Bronchial epithelial cell (primary cell): ENCODE results near the gene PPFIA4. TPM values are rescaled to one million over a fixed set of nuclear protein-coding genes. Genes with fewer than 3 reads are reported as not detected.

ENCODE experiments used
- DNase-seq: peaks from one replicate; pipeline ENCODE4 v3.0.0-alpha.2; 2010; ENCODE audit warnings: low read depth
- FAIRE-seq: peaks from 2 replicates; lab custom pipeline; 2011; peaks lifted over from hg19 to GRCh38; lab: Jason Lieb, UNC
- H3K27me3 ChIP-seq: 2 replicates; pipeline ENCODE4 v1.5.1; 2011; ENCODE audit warnings: low read length; ENCODE audit not compliant: control insufficient read depth, insufficient read depth
- H3K36me3 ChIP-seq: 2 replicates; pipeline ENCODE4 v1.5.1; 2011; ENCODE audit warnings: low read length; ENCODE audit not compliant: control insufficient read depth, insufficient read depth
- H3K4me3 ChIP-seq: 2 replicates; pipeline ENCODE4 v1.5.1; 2011; ENCODE audit warnings: mild to moderate bottlenecking, low read depth, low read length, control low read depth
- total RNA-seq: library from RNA; depleted of rRNA; stranded (reverse); fragments of >200 nt; gene quantifications from 2 replicates; pipeline ENCODE4 v1.2.1, GENCODE V29; 2014
- TF ChIP-seq, protein P1 (sequence below): IDR thresholded peaks from 2 replicates; pipeline ENCODE4 v1.5.1; 2011; ENCODE audit warnings: mild to moderate bottlenecking, moderate library complexity, low read length, control low read depth, inconsistent platforms; ENCODE audit not compliant: insufficient read depth, severe bottlenecking

The PPFIA4 gene
- total RNA-seq, 1 donor from 2014 or later, result 4.2 TPM

DNA sequence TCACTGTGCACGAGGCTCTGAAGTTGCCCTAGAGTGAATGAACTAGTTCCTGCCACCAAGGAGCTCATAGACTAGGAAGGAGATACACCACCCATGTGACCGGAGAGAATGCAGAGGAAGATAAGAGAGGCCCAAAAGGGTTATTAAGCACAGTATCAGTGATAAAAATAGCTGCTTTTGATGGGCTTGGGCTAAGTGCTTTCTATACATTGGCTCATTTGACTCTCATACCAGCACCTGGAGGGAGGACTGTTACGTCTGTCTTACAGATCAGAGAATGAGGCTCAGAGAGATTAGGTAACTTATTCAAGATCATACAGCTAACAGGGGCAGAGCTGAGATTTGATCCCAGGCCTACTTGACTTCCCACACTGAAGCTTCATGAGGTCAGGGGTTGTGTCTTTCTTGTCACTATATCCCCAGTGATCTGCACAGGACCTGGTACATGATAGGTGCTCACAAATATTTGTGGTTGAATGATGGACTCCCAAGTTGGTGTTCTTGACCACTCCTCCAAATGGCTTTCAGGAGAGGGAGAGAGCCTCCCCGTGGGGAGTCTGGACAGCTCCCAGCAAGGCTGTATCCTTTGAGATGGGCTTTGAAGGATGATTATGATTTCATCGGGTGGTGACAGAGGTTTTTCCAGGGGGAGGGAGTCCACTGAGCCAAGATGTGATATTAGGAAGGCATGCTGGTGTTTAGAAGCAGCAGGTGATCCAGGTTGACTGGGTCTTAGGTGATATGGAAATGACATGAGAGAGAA is 14.4 kb downstream of the PPFIA4 start:
- H3K36me3 ChIP-seq, result peaks cover 7% of the 10 kb centered on the region
- no peaks in the 10 kb centered on the region for H3K27me3 ChIP-seq
- FAIRE-seq, result peak; percentile 87
- TF ChIP-seq, protein P1, sequence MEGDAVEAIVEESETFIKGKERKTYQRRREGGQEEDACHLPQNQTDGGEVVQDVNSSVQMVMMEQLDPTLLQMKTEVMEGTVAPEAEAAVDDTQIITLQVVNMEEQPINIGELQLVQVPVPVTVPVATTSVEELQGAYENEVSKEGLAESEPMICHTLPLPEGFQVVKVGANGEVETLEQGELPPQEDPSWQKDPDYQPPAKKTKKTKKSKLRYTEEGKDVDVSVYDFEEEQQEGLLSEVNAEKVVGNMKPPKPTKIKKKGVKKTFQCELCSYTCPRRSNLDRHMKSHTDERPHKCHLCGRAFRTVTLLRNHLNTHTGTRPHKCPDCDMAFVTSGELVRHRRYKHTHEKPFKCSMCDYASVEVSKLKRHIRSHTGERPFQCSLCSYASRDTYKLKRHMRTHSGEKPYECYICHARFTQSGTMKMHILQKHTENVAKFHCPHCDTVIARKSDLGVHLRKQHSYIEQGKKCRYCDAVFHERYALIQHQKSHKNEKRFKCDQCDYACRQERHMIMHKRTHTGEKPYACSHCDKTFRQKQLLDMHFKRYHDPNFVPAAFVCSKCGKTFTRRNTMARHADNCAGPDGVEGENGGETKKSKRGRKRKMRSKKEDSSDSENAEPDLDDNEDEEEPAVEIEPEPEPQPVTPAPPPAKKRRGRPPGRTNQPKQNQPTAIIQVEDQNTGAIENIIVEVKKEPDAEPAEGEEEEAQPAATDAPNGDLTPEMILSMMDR, result no peak
- peak; percentile 20 for DNase-seq
- no peak overlapping the region for H3K4me3 ChIP-seq

DNA sequence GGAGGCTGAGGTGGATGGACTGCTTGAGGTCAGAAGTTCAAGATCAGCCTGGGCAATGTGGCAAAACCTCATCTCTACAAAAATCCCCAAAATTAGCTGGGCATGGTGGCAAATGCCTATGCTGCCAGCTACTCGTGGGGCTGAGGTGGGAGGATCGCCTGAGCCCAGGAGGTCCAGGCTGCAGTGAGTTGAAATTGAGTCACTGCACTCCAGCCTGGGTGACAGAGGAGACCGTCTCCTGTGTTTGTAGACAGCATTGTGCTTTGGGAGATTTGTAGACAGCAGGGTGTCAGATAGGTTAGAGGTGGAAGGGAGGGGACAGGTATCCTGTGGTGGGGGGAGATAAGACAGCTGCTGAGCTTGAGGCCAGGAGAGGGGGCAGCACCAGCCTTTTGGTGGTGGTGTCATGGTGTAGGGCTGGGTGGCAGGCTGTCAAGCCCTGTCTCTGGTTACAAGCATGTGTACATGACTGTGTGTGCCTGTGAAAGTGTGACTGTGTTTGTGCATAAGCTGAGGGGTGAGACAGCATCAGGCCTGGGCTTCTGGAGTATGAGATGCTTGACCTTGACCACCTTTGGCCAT is 15.2 kb downstream of the PPFIA4 start:
- H3K27me3 ChIP-seq, result no peaks in the 10 kb centered on the region
- TF ChIP-seq, protein P1, result no peak
- FAIRE-seq (no peak), DNase-seq (peak; percentile 31)
- H3K4me3 ChIP-seq, result no peak overlapping the region
- peaks cover 7% of the 10 kb centered on the region for H3K36me3 ChIP-seq

DNA sequence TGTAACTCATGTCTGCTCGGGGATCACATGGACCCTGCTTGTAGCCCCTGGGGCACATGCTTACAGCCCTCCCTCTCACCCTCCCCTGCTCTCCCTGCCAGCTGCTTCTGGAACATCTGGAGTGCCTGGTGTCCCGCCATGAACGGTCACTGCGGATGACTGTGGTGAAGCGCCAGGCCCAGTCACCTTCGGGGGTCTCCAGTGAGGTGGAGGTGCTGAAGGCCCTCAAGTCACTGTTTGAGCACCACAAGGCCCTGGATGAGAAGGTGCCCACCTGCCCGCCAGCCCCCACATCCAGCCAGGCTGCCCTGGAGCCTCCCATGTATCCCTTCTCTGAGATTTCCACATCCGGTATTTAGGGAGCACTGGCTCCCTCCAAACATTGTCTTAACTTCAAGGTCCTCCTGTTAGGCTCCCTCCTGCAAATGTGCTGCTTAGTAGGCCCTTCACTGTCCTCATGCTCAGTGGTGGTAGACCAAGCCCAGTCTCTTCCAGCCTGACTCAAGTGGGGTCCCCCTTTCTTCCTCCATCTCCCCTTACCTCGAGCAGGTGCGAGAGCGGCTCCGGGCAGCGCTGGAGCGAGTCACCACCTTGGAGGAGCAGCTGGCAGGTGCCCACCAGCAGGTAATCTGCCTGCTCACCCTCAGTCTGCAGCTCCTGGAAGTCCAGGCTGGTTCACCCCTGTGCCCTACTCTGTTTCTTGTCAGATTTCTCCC is 17.7 kb downstream of the PPFIA4 start:
- DNase-seq, result no peak
- no peak overlapping the region for H3K4me3 ChIP-seq
- H3K27me3 ChIP-seq, result no peaks in the 10 kb centered on the region
- peaks cover 7% of the 10 kb centered on the region for H3K36me3 ChIP-seq
- TF ChIP-seq, protein P1, result no peak
- FAIRE-seq, result no peak

DNA sequence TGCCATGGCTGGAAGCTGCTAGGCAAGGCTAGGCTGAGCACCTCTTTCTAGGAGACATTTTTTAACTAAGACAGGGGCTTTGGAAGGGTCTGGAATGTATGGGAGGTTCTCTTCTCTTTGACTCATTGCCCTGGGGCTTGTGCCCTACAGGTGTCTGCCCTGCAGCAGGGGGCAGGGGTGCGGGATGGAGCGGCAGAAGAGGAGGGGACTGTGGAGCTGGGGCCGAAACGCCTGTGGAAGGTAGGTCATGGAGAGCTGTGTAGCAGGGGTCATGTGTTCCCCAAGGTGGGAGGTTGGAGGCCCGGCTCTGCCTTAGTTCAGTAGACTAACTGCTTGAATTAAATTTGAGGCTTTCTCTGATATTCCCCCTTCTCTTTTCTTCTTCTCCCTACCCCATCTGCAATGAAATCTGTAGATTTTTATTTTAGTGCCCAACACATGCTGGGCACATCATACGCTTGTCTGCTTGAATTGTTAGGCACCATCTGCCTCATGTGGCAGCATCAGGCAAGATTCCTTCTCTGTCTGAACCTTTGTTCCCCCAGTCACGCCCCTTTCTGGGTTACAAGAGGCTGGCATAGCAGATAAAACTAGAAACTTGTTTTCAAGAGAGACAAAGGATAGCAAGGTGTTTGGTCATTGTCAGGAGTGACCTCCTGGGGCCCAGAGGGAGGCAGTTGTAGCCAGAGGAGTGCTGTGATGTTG is 18.4 kb downstream of the PPFIA4 start:
- Histone ChIP-seq H3K36me3 (peaks cover 9% of the 10 kb centered on the region), H3K4me3 (no peak overlapping the region), H3K27me3 (no peaks in the 10 kb centered on the region)
- TF ChIP-seq, protein P1, result no peak
- FAIRE-seq (peak; percentile 40), DNase-seq (no peak)

DNA sequence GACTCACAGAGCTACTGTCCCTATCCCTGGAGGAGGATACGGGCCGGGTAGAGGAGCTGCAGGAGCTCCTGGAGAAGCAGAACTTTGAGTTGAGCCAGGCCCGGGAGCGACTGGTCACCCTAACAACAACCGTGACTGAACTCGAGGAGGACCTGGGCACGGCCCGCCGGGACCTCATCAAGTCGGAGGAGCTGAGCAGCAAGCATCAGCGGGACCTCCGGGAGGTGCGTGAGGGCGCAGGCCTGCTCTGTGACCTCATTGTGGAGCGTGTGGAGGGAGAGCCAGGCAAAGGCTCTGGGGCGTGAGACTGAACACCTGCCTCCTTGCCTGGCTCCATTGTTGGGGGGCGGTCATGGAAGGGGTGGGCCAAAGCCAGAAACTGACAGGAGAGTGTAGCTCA is 19.0 kb downstream of the PPFIA4 start:
- Histone ChIP-seq H3K4me3 (no peak overlapping the region), H3K36me3 (peaks cover 10% of the 10 kb centered on the region), H3K27me3 (no peaks in the 10 kb centered on the region)
- no peak for DNase-seq
- TF ChIP-seq, protein P1, result no peak
- FAIRE-seq, result no peak
